BJ (cell line): ENCODE measurements around the gene METAP1D. TPM values are rescaled to one million over a fixed set of nuclear protein-coding genes. Genes with fewer than 3 reads are reported as not detected.
A peak's percentile ranks its signal among the peaks of the same experiment; 100 is the strongest.
"Not testable (repeated sequence)": the region's sequence is repeated elsewhere in the genome, so short reads cannot be mapped to it uniquely, and the experiment has no call there.

ENCODE experiments used
- CTCF ChIA-PET: fragments of 350-600 bp; formaldehyde crosslinking; extraction: SDS; loops from one replicate; lab custom pipeline; 2021; ENCODE audit warnings: antibody characterized with exemption, inconsistent platforms; lab: Yijun Ruan, JAX
- POLR2A ChIA-PET: fragments of 300-600 bp; sonication (Branson Sonifier 250); formaldehyde crosslinking; extraction: SDS; loops from one replicate; lab custom pipeline; 2021; ENCODE audit warnings: antibody characterized with exemption; lab: Charles Lee
- DNase-seq: peaks from one replicate; pipeline ENCODE4 v3.0.0-alpha.2; 2011; ENCODE audit warnings: low read depth
- H3K27me3 ChIP-seq: 2 replicates; pipeline ENCODE4 v1.6.0; 2011; ENCODE audit warnings: low read length; ENCODE audit not compliant: control insufficient read depth, insufficient read depth
- H3K36me3 ChIP-seq: 2 replicates; pipeline ENCODE4 v1.5.1; 2011; ENCODE audit warnings: low read length; ENCODE audit not compliant: control insufficient read depth, insufficient read depth
- H3K4me3 ChIP-seq: 2 replicates; pipeline ENCODE4 v1.5.1; 2011; ENCODE audit warnings: low read depth, mild to moderate bottlenecking, control low read depth, low read length
- CTCF ChIP-seq: IDR thresholded peaks from 2 replicates; pipeline ENCODE4 v1.5.1; 2011; ENCODE audit warnings: low read depth, mild to moderate bottlenecking, control low read depth, inconsistent platforms, low read length, moderate library complexity; ENCODE audit not compliant: insufficient read depth
- polyA plus RNA-seq: library from polyadenylated mRNA; depleted of rRNA; stranded (reverse); fragments of >200 nt; gene quantifications from 2 replicates; pipeline ENCODE4 v1.2.3, GENCODE V29; 2011

METAP1D gene
- polyA plus RNA-seq, 1 experiment, result 4.8 TPM

GRCh38 chr2:171991027-171991426 is 8.7 kb upstream of the METAP1D start:
- POLR2A ChIA-PET, result no interaction called here
- Histone ChIP-seq H3K36me3 (no peaks in the 10 kb centered on the region), H3K27me3 (no peaks in the 10 kb centered on the region), H3K4me3 (no peak overlapping the region)
- no peak for DNase-seq
- CTCF ChIA-PET, result interaction anchor here (1.2 to 1.5 kb wide), 3 partner anchors 12 to 181 kb away, joined by 3 read pairs; partner anchors contain the start of gene DLX2
- TF ChIP-seq CTCF, result no peak

GRCh38 chr2:171995586-171995985 is 4.2 kb upstream of the METAP1D start:
- Histone ChIP-seq H3K4me3 (no peak overlapping the region), H3K27me3 (no peaks in the 10 kb centered on the region), H3K36me3 (no peaks in the 10 kb centered on the region)
- no peak for TF ChIP-seq CTCF
- CTCF ChIA-PET, result no interaction called here
- POLR2A ChIA-PET, result no interaction called here
- DNase-seq, result no peak

GRCh38 chr2:171996021-171996420 is 3.7 kb upstream of the METAP1D start:
- ChIA-PET POLR2A (no interaction called here), CTCF (no interaction called here)
- no peak for TF ChIP-seq CTCF
- DNase-seq, result no peak
- H3K36me3 ChIP-seq, result no peaks in the 10 kb centered on the region
- H3K27me3 ChIP-seq, result no peaks in the 10 kb centered on the region
- H3K4me3 ChIP-seq, result no peak overlapping the region

- H3K4me3 ChIP-seq, DNase-seq, H3K27me3 ChIP-seq, H3K36me3 ChIP-seq, POLR2A ChIA-PET: not testable (repeated sequence)
- CTCF ChIA-PET, result interaction anchor here (0.6 kb wide), 1 partner anchor 53 kb away, joined by 3 read pairs; no protein-coding TSS in a partner anchor
These were observed 2.7 kb upstream of the METAP1D start for GRCh38 chr2:171997031-171997430.

GRCh38 chr2:171999161-171999560 is 592 bp upstream of the METAP1D start:
- ChIA-PET CTCF (interaction anchor here (0.7 kb wide), 1 partner anchor 26 kb away, joined by 3 read pairs; no protein-coding TSS in a partner anchor), POLR2A (no interaction called here)
- Histone ChIP-seq H3K4me3 (peak overlapping the region; percentile 98), H3K36me3 (no peaks in the 10 kb centered on the region), H3K27me3 (no peaks in the 10 kb centered on the region)
- no peak for DNase-seq
- TF ChIP-seq CTCF, result no peak
